GM18526 (cell line): ENCODE results near the gene HS6ST3.

ENCODE experiments used
- POLR2A ChIP-seq: IDR thresholded peaks from 3 replicates; pipeline ENCODE4 v1.6.1; 2011; ENCODE audit not compliant: insufficient read length; ENCODE audit errors: extremely low read depth

Gene HS6ST3

GRCh38 chr13:96673825-96674224 is 583.9 kb downstream of the HS6ST3 start:
- no peak for TF ChIP-seq POLR2A

GRCh38 chr13:96677029-96677428 is 587.1 kb downstream of the HS6ST3 start:
- no peak for TF ChIP-seq POLR2A

- no peak for TF ChIP-seq POLR2A
These were observed 588.9 kb downstream of the HS6ST3 start for GRCh38 chr13:96678801-96679200.

- TF ChIP-seq POLR2A, result no peak
These were observed 591.0 kb downstream of the HS6ST3 start for GRCh38 chr13:96680898-96681297.

GRCh38 chr13:96681766-96682165 is 591.9 kb downstream of the HS6ST3 start:
- TF ChIP-seq POLR2A, result no peak

GRCh38 chr13:96684469-96684868 is 594.6 kb downstream of the HS6ST3 start:
- TF ChIP-seq POLR2A, result no peak

GRCh38 chr13:96684907-96685306 is 595.0 kb downstream of the HS6ST3 start:
- TF ChIP-seq POLR2A, result no peak

- TF ChIP-seq POLR2A, result no peak
These were observed 596.4 kb downstream of the HS6ST3 start for GRCh38 chr13:96686286-96686685.

- TF ChIP-seq POLR2A, result no peak
These were observed 597.3 kb downstream of the HS6ST3 start for GRCh38 chr13:96687191-96687590.

- no peak for TF ChIP-seq POLR2A
These were observed 601.1 kb downstream of the HS6ST3 start for GRCh38 chr13:96690998-96691397.

GRCh38 chr13:96696389-96696900 is 606.5 kb downstream of the HS6ST3 start:
- no peak for TF ChIP-seq POLR2A

- no peak for TF ChIP-seq POLR2A
These were observed 610.8 kb downstream of the HS6ST3 start for GRCh38 chr13:96700657-96701056.

GRCh38 chr13:96707146-96707545 is 617.2 kb downstream of the HS6ST3 start:
- TF ChIP-seq POLR2A, result no peak

- TF ChIP-seq POLR2A, result no peak
These were observed 620.4 kb downstream of the HS6ST3 start for GRCh38 chr13:96710166-96710862.

GRCh38 chr13:96720446-96720845 is 630.5 kb downstream of the HS6ST3 start:
- TF ChIP-seq POLR2A, result no peak

GRCh38 chr13:96726651-96727050 is 636.7 kb downstream of the HS6ST3 start:
- TF ChIP-seq POLR2A, result no peak

GRCh38 chr13:96728463-96728862 is 638.6 kb downstream of the HS6ST3 start:
- TF ChIP-seq POLR2A, result no peak

- no peak for TF ChIP-seq POLR2A
These were observed 640.8 kb downstream of the HS6ST3 start for GRCh38 chr13:96730676-96731075.

- TF ChIP-seq POLR2A, result no peak
These were observed 644.6 kb downstream of the HS6ST3 start for GRCh38 chr13:96734499-96734898.
